Measurements from ENCODE around the gene KCNQ1.

The KCNQ1 gene

DNA sequence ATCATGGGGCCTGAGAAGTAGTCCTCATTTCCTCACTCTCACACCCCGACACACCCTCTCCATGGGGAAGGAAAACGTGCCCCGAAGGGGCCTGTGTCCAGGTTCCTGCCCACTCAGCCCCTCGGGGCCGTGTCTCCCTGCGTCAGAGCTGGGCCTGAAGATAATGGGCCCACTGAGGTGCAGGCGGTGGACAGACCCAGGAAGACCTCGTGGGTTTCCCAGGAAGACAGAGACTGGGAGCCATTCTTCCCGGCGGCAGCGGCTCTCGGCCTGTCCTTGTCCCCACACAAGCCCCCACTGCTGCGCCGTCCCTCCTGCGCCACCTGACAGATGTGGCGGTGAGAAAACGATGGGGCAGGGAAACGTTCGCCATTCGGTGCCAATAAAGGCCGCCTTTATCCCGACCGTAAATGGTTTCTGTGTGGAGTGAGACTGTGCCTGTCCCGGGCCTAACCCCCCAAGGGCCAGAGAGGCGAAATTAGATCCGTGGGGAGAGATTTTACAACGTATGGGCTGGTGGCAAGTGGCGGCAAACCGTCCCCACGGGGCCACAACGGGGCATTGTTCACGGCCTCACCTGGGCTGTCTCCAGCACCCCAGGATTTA, 351.8 kb downstream of the KCNQ1 start:
- ATAC-seq (ENCODE audit: low read depth) (no peak), DNase-seq (ENCODE audit: low spot score) (no peak)
- TF ChIP-seq, protein P1, sequence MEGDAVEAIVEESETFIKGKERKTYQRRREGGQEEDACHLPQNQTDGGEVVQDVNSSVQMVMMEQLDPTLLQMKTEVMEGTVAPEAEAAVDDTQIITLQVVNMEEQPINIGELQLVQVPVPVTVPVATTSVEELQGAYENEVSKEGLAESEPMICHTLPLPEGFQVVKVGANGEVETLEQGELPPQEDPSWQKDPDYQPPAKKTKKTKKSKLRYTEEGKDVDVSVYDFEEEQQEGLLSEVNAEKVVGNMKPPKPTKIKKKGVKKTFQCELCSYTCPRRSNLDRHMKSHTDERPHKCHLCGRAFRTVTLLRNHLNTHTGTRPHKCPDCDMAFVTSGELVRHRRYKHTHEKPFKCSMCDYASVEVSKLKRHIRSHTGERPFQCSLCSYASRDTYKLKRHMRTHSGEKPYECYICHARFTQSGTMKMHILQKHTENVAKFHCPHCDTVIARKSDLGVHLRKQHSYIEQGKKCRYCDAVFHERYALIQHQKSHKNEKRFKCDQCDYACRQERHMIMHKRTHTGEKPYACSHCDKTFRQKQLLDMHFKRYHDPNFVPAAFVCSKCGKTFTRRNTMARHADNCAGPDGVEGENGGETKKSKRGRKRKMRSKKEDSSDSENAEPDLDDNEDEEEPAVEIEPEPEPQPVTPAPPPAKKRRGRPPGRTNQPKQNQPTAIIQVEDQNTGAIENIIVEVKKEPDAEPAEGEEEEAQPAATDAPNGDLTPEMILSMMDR (IDR thresholded peaks at IDR 0.05; ENCODE audit: poor library complexity, severe bottlenecking) = no peak

DNA sequence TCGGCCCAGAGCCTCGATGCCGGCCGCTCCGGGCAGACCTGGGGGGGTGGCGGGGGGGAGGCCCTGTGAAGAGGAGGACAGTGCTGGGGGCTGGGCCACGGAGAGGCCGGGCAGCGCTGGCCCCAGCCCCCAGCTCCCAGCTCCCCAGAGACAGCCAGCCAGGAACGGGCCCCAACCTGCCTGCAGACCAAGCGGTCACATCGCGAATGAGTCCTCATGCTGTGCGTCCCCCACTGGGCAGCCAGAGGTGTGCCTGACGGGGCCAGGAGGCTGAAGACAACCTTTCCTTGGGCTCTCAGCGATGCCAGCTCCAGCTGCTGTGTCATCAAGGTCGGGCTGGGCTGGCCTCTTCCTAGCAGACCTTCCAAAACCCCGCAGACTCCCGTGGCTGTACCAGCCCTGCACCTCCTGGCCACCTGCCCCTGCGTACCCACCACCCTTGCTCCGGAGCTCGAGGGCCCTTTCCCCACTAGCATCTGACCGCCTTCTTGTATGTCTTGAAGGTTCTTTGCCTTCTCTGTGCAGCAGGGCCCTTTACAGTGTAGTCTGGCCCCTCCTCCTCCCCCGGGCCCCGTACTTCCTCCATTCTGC, 352.4 kb downstream of the KCNQ1 start:
- Histone ChIP-seq H3K4me1 (ENCODE audit: insufficient read depth, poor library complexity, severe bottlenecking) (no peaks in the 10 kb centered on the region), H3K4me3 (ENCODE audit: severe bottlenecking) (no peak overlapping the region), H3K27me3 (ENCODE audit: insufficient read depth, poor library complexity, severe bottlenecking) (no peaks in the 10 kb centered on the region), H3K9me3 (ENCODE audit: severe bottlenecking) (no peaks in the 10 kb centered on the region), H3K36me3 (ENCODE audit: low read depth) (no peaks in the 10 kb centered on the region), H3K27ac (ENCODE audit: poor library complexity, severe bottlenecking) (no peak overlapping the region)
- DNase-seq (ENCODE audit: low spot score) (peak; percentile 54), ATAC-seq (ENCODE audit: low read depth) (no peak)
- TF ChIP-seq, protein P1 (IDR thresholded peaks at IDR 0.05; ENCODE audit: poor library complexity, severe bottlenecking) = no peak

More for the DNA sequence above, 351.8 kb downstream of the KCNQ1 start:
- no peaks in the 10 kb centered on the region for H3K27me3 ChIP-seq (ENCODE audit: insufficient read depth, poor library complexity, severe bottlenecking)
- H3K9me3 ChIP-seq (ENCODE audit: severe bottlenecking) = no peaks in the 10 kb centered on the region
- H3K4me3 ChIP-seq (ENCODE audit: severe bottlenecking) = no peak overlapping the region
- no peak overlapping the region for H3K27ac ChIP-seq (ENCODE audit: poor library complexity, severe bottlenecking)
- no peaks in the 10 kb centered on the region for H3K4me1 ChIP-seq (ENCODE audit: insufficient read depth, poor library complexity, severe bottlenecking)
- no peaks in the 10 kb centered on the region for H3K36me3 ChIP-seq (ENCODE audit: low read depth)

DNA sequence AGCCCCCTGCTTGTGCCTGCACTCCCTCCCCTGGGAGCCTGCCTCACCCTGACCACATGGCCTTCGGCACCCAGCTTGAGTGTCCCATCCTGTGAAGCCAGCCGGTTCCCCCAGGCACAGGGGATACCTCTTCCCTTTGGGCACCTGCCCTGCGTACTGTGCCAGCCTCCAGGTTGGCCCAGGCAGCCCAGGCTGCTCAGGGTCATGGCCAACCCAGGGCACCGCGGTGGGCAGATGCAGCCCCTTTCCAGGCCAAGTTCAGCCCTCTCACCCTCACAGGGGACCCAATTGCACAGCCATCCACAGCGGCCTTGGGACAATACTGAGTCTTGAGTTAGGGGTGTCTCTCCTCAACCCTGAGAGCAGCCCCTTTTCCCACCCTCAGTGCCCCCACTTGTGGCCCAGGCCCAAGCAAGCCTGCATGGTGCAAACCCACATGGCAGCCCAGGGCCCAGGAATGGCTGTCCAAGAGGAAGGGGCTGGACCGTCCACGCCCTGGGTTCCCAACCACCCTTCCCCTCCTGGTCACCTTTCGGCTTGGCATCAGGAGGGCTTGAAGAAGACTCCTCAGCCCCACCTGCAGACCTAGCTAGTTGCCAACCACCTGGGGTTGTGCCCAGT, 353.0 kb downstream of the KCNQ1 start:
- Histone ChIP-seq H3K4me1 (ENCODE audit: insufficient read depth, poor library complexity, severe bottlenecking) (no peaks in the 10 kb centered on the region), H3K27me3 (ENCODE audit: insufficient read depth, poor library complexity, severe bottlenecking) (no peaks in the 10 kb centered on the region), H3K36me3 (ENCODE audit: low read depth) (no peaks in the 10 kb centered on the region), H3K9me3 (ENCODE audit: severe bottlenecking) (no peaks in the 10 kb centered on the region), H3K27ac (ENCODE audit: poor library complexity, severe bottlenecking) (no peak overlapping the region), H3K4me3 (ENCODE audit: severe bottlenecking) (no peak overlapping the region)
- ATAC-seq (ENCODE audit: low read depth) (no peak), DNase-seq (ENCODE audit: low spot score) (peak; percentile 54)
- TF ChIP-seq, protein P1 (IDR thresholded peaks at IDR 0.05; ENCODE audit: poor library complexity, severe bottlenecking) = no peak

DNA sequence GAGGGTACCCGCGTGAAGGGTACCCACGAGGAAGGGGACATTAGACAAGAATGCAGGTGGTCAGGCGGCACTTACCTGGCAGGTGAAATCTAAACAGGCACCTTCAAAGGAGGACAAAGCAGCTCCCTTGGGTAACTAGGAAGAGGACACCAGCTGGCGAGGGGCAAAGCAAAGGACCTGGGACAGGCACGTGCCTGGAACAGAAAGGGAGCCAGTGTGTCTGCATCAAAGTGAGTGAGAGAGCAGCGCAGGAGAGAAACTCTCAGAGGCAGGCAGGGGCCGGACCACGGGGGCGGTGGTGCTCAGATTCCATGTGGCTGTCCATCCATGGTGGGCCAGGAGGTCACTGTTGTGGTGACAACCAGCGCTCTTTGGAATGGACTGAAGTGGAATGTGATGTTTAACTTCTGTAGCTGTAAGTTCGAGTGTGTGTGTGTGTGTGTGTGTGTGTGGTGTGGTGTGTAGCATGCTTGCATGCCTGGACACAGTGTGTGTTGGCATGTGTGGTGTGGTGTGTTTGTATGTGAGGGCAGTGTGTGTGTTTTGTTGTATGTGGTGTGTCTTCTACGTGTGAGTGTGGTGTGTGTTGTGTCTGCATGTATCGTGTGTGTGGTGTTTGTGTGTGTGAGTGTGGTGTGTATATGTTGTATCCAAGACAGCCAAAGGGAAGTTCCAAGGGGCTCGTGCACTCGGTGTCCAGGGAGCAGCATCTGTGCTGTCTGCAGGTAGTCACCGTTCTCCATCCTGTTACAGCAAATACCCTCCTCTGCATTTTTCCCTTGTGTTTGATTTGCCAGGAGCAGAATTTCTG, 354.3 kb downstream of the KCNQ1 start:
- Histone ChIP-seq H3K9me3 (ENCODE audit: severe bottlenecking) (no peaks in the 10 kb centered on the region), H3K27me3 (ENCODE audit: insufficient read depth, poor library complexity, severe bottlenecking) (no peaks in the 10 kb centered on the region), H3K36me3 (ENCODE audit: low read depth) (no peaks in the 10 kb centered on the region), H3K4me3 (ENCODE audit: severe bottlenecking) (no peak overlapping the region), H3K4me1 (ENCODE audit: insufficient read depth, poor library complexity, severe bottlenecking) (peaks cover 4% of the 10 kb centered on the region), H3K27ac (ENCODE audit: poor library complexity, severe bottlenecking) (no peak overlapping the region)
- DNase-seq (ENCODE audit: low spot score) = peak; percentile 40
- TF ChIP-seq, protein P1 (IDR thresholded peaks at IDR 0.05; ENCODE audit: poor library complexity, severe bottlenecking) = no peak
- ATAC-seq (ENCODE audit: low read depth) = no peak
